Endodermal cell (in vitro differentiated cells): ENCODE data around the gene NEK9. TPM values are rescaled to one million over a fixed set of nuclear protein-coding genes. Genes with fewer than 3 reads are reported as not detected.

Experiments
- DNase-seq: peaks from one replicate; pipeline ENCODE4 v3.0.0-alpha.2; 2017
- H3K27ac ChIP-seq: 2 replicates; pipeline ENCODE4 v1.5.1; 2013; ENCODE audit warnings: mild to moderate bottlenecking, low read depth, low read length, moderate library complexity
- H3K27me3 ChIP-seq: 2 replicates; pipeline ENCODE4 v1.6.1; 2013; ENCODE audit warnings: mild to moderate bottlenecking, low read length, moderate library complexity; ENCODE audit not compliant: insufficient read depth, control insufficient read depth, poor library complexity, severe bottlenecking
- H3K36me3 ChIP-seq: 2 replicates; pipeline ENCODE4 v1.7.0; 2013; ENCODE audit warnings: mild to moderate bottlenecking, low read length, moderate library complexity; ENCODE audit not compliant: control insufficient read depth, insufficient read depth
- H3K4me1 ChIP-seq: one replicate; pipeline ENCODE4 v1.7.0; 2013; ENCODE audit warnings: low read length; ENCODE audit not compliant: control insufficient read depth, insufficient read depth
- H3K4me3 ChIP-seq: 2 replicates; pipeline ENCODE4 v1.5.1; 2013; ENCODE audit warnings: mild to moderate bottlenecking, low read length, moderate library complexity
- H3K9ac ChIP-seq: 2 replicates; pipeline ENCODE4 v1.6.1; 2013; ENCODE audit warnings: mild to moderate bottlenecking, low read length, moderate library complexity; ENCODE audit not compliant: poor library complexity, severe bottlenecking; ENCODE audit errors: extremely low read depth
- H3K9me3 ChIP-seq: 2 replicates; pipeline ENCODE4 v1.6.1; 2013; ENCODE audit warnings: mild to moderate bottlenecking, low read length, moderate library complexity; ENCODE audit not compliant: control insufficient read depth
- H3K27ac Mint-ChIP-seq: 2 replicates; pipeline ENCODE4 v1.8.0; 2020; ENCODE audit warnings: mixed read lengths
- H3K27me3 Mint-ChIP-seq: 2 replicates; pipeline ENCODE4 v1.8.0; 2021; ENCODE audit warnings: mild to moderate bottlenecking, mixed read lengths; ENCODE audit not compliant: insufficient read depth
- H3K36me3 Mint-ChIP-seq: 2 replicates; pipeline ENCODE4 v1.8.0; 2020; ENCODE audit warnings: low read depth, mixed read lengths
- H3K4me1 Mint-ChIP-seq: 2 replicates; pipeline ENCODE4 v1.8.0; 2020; ENCODE audit warnings: mixed read lengths
- H3K4me3 Mint-ChIP-seq: 2 replicates; pipeline ENCODE4 v1.8.0; 2020; ENCODE audit warnings: mild to moderate bottlenecking, moderate library complexity, mixed read lengths
- H3K9me3 Mint-ChIP-seq: 2 replicates; pipeline ENCODE4 v1.8.0; 2020; ENCODE audit warnings: mild to moderate bottlenecking, mixed read lengths
- CTCF ChIP-seq: fragments of 200-600 bp; sonication (generic); conservative IDR thresholded peaks from 2 replicates; pipeline ENCODE4 v1.5.0; 2021; ENCODE audit warnings: antibody characterized with exemption, mild to moderate bottlenecking
- WGBS, 2 experiments: methylation state at CpG; one replicate each; pipeline versions ENCODE4 v1.1.5 to v1.1.7; 2013; ENCODE audit warnings: missing lambda C conversion rate in 2 of 2, mixed read lengths in 1 of 2; ENCODE audit not compliant: insufficient coverage in 1 of 2, insufficient read length in 1 of 2; 5-methylcytosine and 5-hydroxymethylcytosine counted together
- total RNA-seq, 2 donors: library from RNA; stranded (reverse); fragmentation: NEBNext Ultra II Directional in 1 of 2; extraction: Animal tissue kit (Norgen Biotek cat#: 25700) in 1 of 2; gene quantifications; 2 replicates in 1 of 2; 3 replicates in 1 of 2; pipeline ENCODE4 v1.2.1, GENCODE V29; 2021

NEK9 gene
- total RNA-seq, 2 donors from 2014 or later: 74.1 to 97.5 TPM

DNA sequence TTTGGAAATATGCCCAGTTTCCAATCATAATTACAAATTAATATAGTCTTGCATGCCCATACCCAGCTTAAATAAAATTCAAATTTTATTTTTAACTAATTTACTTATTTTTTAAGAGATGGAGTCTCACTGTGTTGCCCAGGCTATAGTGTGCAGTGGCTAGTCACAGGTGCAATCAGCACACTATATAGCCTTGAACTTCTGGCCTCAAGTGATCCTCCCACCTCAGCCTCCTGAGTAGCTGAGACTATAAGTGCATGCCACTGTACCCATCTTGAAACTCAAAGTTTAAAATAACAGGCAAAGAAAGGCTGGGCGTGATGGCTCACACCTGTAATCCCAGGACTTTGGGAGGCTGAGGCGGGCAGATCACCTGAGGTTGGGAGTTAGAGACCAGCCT, 85.9 kb downstream of the NEK9 start:
- peaks cover 32% of the 10 kb centered on the region for H3K36me3 Mint-ChIP-seq
- DNase-seq: no peak
- H3K4me1 ChIP-seq: no peaks in the 10 kb centered on the region
- H3K4me3 ChIP-seq: no peak overlapping the region
- no peak overlapping the region for H3K9ac ChIP-seq
- H3K27ac Mint-ChIP-seq: no peak overlapping the region
- no peak overlapping the region for H3K4me3 Mint-ChIP-seq
- TF ChIP-seq CTCF: no peak
- no peaks in the 10 kb centered on the region for H3K9me3 Mint-ChIP-seq
- H3K36me3 ChIP-seq: peaks cover 22% of the 10 kb centered on the region
- no peaks in the 10 kb centered on the region for H3K27me3 ChIP-seq
- 96 to 100% methylated on average over 1 to 2 of the region's 2 CpGs for WGBS, 2 experiments
- H3K27ac ChIP-seq: no peak overlapping the region
- no peaks in the 10 kb centered on the region for H3K27me3 Mint-ChIP-seq
- peaks cover 3% of the 10 kb centered on the region for H3K4me1 Mint-ChIP-seq
- no peaks in the 10 kb centered on the region for H3K9me3 ChIP-seq

DNA sequence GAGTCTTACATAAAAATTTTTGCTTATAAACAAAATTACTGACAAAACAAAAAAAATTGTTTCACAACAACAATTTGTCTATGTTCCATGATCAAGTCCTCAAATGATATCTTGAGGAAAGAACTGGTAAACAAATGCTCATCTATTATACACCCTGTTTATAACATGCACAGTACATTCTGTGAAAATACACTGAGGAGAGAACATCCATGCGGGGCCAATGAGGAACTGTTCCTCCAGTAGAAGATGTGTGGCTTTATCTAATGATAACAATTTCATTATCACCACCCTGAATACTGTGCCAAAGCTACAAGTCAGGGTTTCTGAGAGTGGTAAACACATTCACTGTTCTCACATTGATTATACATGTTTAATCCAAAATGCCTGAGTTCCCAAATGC, 86.3 kb downstream of the NEK9 start:
- Mint-ChIP-seq H3K4me3 (no peak overlapping the region), H3K36me3 (peaks cover 34% of the 10 kb centered on the region), H3K4me1 (peaks cover 3% of the 10 kb centered on the region), H3K27me3 (no peaks in the 10 kb centered on the region), H3K27ac (no peak overlapping the region), H3K9me3 (no peaks in the 10 kb centered on the region)
- no peak overlapping the region for H3K4me3 ChIP-seq
- H3K27ac ChIP-seq: no peak overlapping the region
- H3K27me3 ChIP-seq: no peaks in the 10 kb centered on the region
- H3K4me1 ChIP-seq: no peaks in the 10 kb centered on the region
- TF ChIP-seq CTCF: no peak
- H3K9me3 ChIP-seq: no peaks in the 10 kb centered on the region
- H3K36me3 ChIP-seq: peaks cover 22% of the 10 kb centered on the region
- H3K9ac ChIP-seq: no peak overlapping the region
- no peak for DNase-seq
- WGBS, 2 experiments: 100% methylated on average over 1 of the region's 1 CpG

DNA sequence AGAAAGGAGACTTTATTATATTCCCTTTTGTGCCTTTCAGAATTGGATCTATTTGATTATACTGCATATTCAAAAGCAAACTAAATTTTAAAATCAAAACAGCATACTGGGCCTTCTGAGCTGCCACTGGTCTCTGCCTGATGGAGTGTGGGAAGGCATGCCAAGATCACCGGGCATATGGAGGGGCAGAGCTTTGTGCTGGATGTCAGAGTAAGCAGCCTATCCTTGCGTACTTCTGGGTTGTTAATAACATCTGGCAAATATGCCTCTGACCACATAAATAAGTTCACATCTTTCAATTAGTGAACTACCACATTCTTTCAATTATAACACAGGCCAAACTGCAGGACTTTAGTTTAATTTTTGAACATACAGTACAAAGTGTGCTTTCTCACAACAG, 93.9 kb downstream of the NEK9 start:
- no peaks in the 10 kb centered on the region for H3K4me1 ChIP-seq
- no peak overlapping the region for H3K9ac ChIP-seq
- 100% methylated on average over 1 to 2 of the region's 2 CpGs for WGBS, 2 experiments
- no peak overlapping the region for H3K27ac ChIP-seq
- H3K4me3 ChIP-seq: no peak overlapping the region
- peaks cover 4% of the 10 kb centered on the region for H3K4me1 Mint-ChIP-seq
- peaks cover 39% of the 10 kb centered on the region for H3K36me3 Mint-ChIP-seq
- H3K36me3 ChIP-seq: peaks cover 40% of the 10 kb centered on the region
- no peaks in the 10 kb centered on the region for H3K27me3 ChIP-seq
- no peaks in the 10 kb centered on the region for H3K9me3 Mint-ChIP-seq
- no peak for TF ChIP-seq CTCF
- H3K4me3 Mint-ChIP-seq: no peak overlapping the region
- H3K27ac Mint-ChIP-seq: peak overlapping the region; percentile 20
- no peaks in the 10 kb centered on the region for H3K9me3 ChIP-seq
- no peak for DNase-seq
- H3K27me3 Mint-ChIP-seq: no peaks in the 10 kb centered on the region
